ENCODE measurements around the gene EIF4E1B. TPM values are rescaled to one million over a fixed set of nuclear protein-coding genes. Genes with fewer than 3 reads are reported as not detected.

The EIF4E1B gene
- total RNA-seq, 1 experiment from 2014 or later: not detected

- intact Hi-C loops (cut with micrococcal nuclease; ENCODE audit: unreplicated experiment): loop anchor here (2.0 kb wide), 1 partner anchor 153 kb away; no protein-coding TSS in a partner anchor
- peaks cover 19% of the 10 kb centered on the region for H3K4me1 Mint-ChIP-seq (ENCODE audit: low read depth, unreplicated experiment)
- H3K9me3 Mint-ChIP-seq (ENCODE audit: low read depth, unreplicated experiment): no peaks in the 10 kb centered on the region
- DNase-seq: no peak
- H3K4me3 Mint-ChIP-seq (ENCODE audit: low read depth, unreplicated experiment): peak overlapping the region; percentile 57
- peak overlapping the region; percentile 66 for H3K27ac Mint-ChIP-seq (ENCODE audit: unreplicated experiment)
- CTCF ChIA-PET: interaction anchor here (0.6 to 4.0 kb wide), 7 partner anchors 12 to 685 kb away, joined by 3 to 40 read pairs (median 9); partner anchors contain the start of gene TSPAN17
- TF ChIP-seq CTCF (IDR thresholded peaks at IDR 0.05; ENCODE audit: unreplicated experiment): no peak
- H3K36me3 Mint-ChIP-seq (ENCODE audit: insufficient read depth, unreplicated experiment): peaks cover 27% of the 10 kb centered on the region
- H3K27me3 Mint-ChIP-seq (ENCODE audit: unreplicated experiment): peaks cover 12% of the 10 kb centered on the region
- no TSS peak for BruUV-seq (replicated peaks)
Measured at GRCh38 chr5:176659512-176659839, 29.0 kb downstream of the EIF4E1B start.

- Mint-ChIP-seq H3K27ac (ENCODE audit: unreplicated experiment) (no peak overlapping the region), H3K36me3 (ENCODE audit: insufficient read depth, unreplicated experiment) (peaks cover 27% of the 10 kb centered on the region), H3K27me3 (ENCODE audit: unreplicated experiment) (peaks cover 16% of the 10 kb centered on the region), H3K9me3 (ENCODE audit: low read depth, unreplicated experiment) (no peaks in the 10 kb centered on the region), H3K4me1 (ENCODE audit: low read depth, unreplicated experiment) (peaks cover 19% of the 10 kb centered on the region), H3K4me3 (ENCODE audit: low read depth, unreplicated experiment) (no peak overlapping the region)
- TF ChIP-seq CTCF (IDR thresholded peaks at IDR 0.05; ENCODE audit: unreplicated experiment): no peak
- intact Hi-C loops (cut with micrococcal nuclease; ENCODE audit: unreplicated experiment): loop anchor here (2.0 to 5.0 kb wide), 5 partner anchors 85 to 453 kb away; no protein-coding TSS in a partner anchor
- CTCF ChIA-PET: interaction anchor here (0.5 to 4.0 kb wide), 35 partner anchors 9 to 454 kb away, joined by 3 to 40 read pairs (median 5); partner anchors contain the start of genes FGFR4, TSPAN17, UIMC1 and UNC5A
- no TSS peak for BruUV-seq (replicated peaks)
- no peak for DNase-seq
Measured at GRCh38 chr5:176659860-176660461, 29.5 kb downstream of the EIF4E1B start.

GRCh38 chr5:176660530-176660859 lies 30.0 kb downstream of the EIF4E1B start:
- no peak for DNase-seq
- Mint-ChIP-seq H3K27ac (ENCODE audit: unreplicated experiment) (no peak overlapping the region), H3K27me3 (ENCODE audit: unreplicated experiment) (peaks cover 22% of the 10 kb centered on the region), H3K36me3 (ENCODE audit: insufficient read depth, unreplicated experiment) (peaks cover 27% of the 10 kb centered on the region), H3K4me1 (ENCODE audit: low read depth, unreplicated experiment) (peaks cover 19% of the 10 kb centered on the region), H3K4me3 (ENCODE audit: low read depth, unreplicated experiment) (no peak overlapping the region), H3K9me3 (ENCODE audit: low read depth, unreplicated experiment) (no peaks in the 10 kb centered on the region)
- TF ChIP-seq CTCF (IDR thresholded peaks at IDR 0.05; ENCODE audit: unreplicated experiment): no peak
- CTCF ChIA-PET: interaction anchor here (0.5 to 4.0 kb wide), 37 partner anchors 9 to 453 kb away, joined by 3 to 40 read pairs (median 5); partner anchors contain the start of genes FGFR4, TSPAN17, UIMC1 and UNC5A
- intact Hi-C loops (cut with micrococcal nuclease; ENCODE audit: unreplicated experiment): loop anchor here (2.0 to 5.0 kb wide), 4 partner anchors 84 to 452 kb away; no protein-coding TSS in a partner anchor
- no TSS peak for BruUV-seq (replicated peaks)

GRCh38 chr5:176660860-176661641 lies 30.6 kb downstream of the EIF4E1B start:
- Mint-ChIP-seq H3K27ac (ENCODE audit: unreplicated experiment) (no peak overlapping the region), H3K4me1 (ENCODE audit: low read depth, unreplicated experiment) (peaks cover 19% of the 10 kb centered on the region), H3K4me3 (ENCODE audit: low read depth, unreplicated experiment) (no peak overlapping the region), H3K36me3 (ENCODE audit: insufficient read depth, unreplicated experiment) (peaks cover 27% of the 10 kb centered on the region), H3K27me3 (ENCODE audit: unreplicated experiment) (peaks cover 27% of the 10 kb centered on the region), H3K9me3 (ENCODE audit: low read depth, unreplicated experiment) (no peaks in the 10 kb centered on the region)
- CTCF ChIA-PET: interaction anchor here (0.5 to 4.0 kb wide), 38 partner anchors 9 to 453 kb away, joined by 3 to 40 read pairs (median 5); partner anchors contain the start of genes FGFR4, TSPAN17, UIMC1 and UNC5A
- peak; percentile 88 for DNase-seq
- intact Hi-C loops (cut with micrococcal nuclease; ENCODE audit: unreplicated experiment): loop anchor here (2.0 to 5.0 kb wide), 4 partner anchors 84 to 452 kb away; no protein-coding TSS in a partner anchor
- TF ChIP-seq CTCF (IDR thresholded peaks at IDR 0.05; ENCODE audit: unreplicated experiment): peak; percentile 99
- BruUV-seq (replicated peaks): no TSS peak
